Measurements from ENCODE around the gene RAD51B.

DNA sequence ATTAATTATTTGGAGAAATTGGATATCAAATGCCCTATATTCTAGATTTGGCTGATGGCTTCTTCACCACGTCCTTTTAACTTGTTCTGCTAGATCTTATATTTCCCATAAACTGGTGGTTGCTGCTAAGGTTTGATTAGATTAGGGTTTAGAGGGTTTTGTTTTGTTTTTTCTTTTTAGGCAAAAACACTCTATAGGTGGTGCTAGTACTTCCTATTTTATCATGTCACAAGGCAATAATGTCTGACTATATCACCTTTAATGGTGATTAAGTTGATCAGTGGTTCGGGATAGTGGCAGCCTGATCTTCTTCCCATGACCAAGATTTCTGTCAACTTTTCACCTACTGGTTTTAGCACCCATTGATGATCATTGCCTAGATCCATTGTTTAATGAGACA, 455.1 kb downstream of the RAD51B start:
- TF ChIP-seq POLR2A (IDR thresholded peaks at IDR 0.05; ENCODE audit: low read depth, low read length) (no peak), POLR2AphosphoS5 (IDR thresholded peaks at IDR 0.05; ENCODE audit: low read depth, low read length) (no peak)

All from GM12892 (cell line).